SK-N-SH (cell line): ENCODE measurements around the gene PLD1. TPM values are rescaled to one million over a fixed set of nuclear protein-coding genes. Genes with fewer than 3 reads are reported as not detected.

Experiments used
- CTCF ChIA-PET: fragments of 300-600, 350-600 bp; formaldehyde crosslinking; extraction: SDS; loops from one replicate; lab custom pipeline; 2021; lab: Yijun Ruan, JAX
- POLR2A ChIA-PET: fragments of 350-600 bp; sonication (Branson Sonifier 250); formaldehyde crosslinking; extraction: SDS; loops from one replicate; lab custom pipeline; 2020; ENCODE audit warnings: antibody characterized with exemption, inconsistent platforms; lab: Yijun Ruan, JAX
- DNase-seq: peaks from one replicate; pipeline ENCODE4 v3.0.0; 2012
- H2AFZ ChIP-seq: fragments of 200-600 bp; sonication (generic); 2 replicates; pipeline ENCODE4 v1.8.1; 2016; ENCODE audit warnings: antibody characterized with exemption, mild to moderate bottlenecking, low read depth
- H3F3A ChIP-seq: fragments of 200-600 bp; sonication (generic); replicated peaks from 2 replicates; pipeline ENCODE3; 2016; ENCODE audit warnings: antibody characterized with exemption, mild to moderate bottlenecking; ENCODE audit not compliant: insufficient read depth
- H3K27ac ChIP-seq, 2 experiments: fragments of 200-500 bp in 1 of 2; fragments of 200-600 bp in 1 of 2; sonication (Bioruptor generic) in 1 of 2; sonication (generic), shearing (Covaris generic) in 1 of 2; 2 replicates each; pipeline versions ENCODE4 v1.5.1 to v1.6.1; 2014 to 2016; ENCODE audit warnings: low read depth in 2 of 2, inconsistent platforms in 1 of 2, low read length in 1 of 2, mild to moderate bottlenecking in 1 of 2, mixed read lengths in 1 of 2
- H3K27me3 ChIP-seq: fragments of 200-600 bp; sonication (generic), shearing (Covaris generic); 2 replicates; pipeline ENCODE4 v1.6.1; 2016; ENCODE audit warnings: mixed run types; ENCODE audit not compliant: insufficient read depth
- H3K36me3 ChIP-seq, 2 experiments: fragments of 200-500 bp in 1 of 2; fragments of 200-600 bp in 1 of 2; sonication (Bioruptor generic) in 1 of 2; sonication (generic) in 1 of 2; replicated peaks in 1 of 2; 2 replicates each; pipeline versions ENCODE3 to v1.5.1; 2014 to 2016; ENCODE audit warnings: low read length in 1 of 2, mild to moderate bottlenecking in 1 of 2; ENCODE audit not compliant: insufficient read depth in 2 of 2, control insufficient read depth in 1 of 2
- H3K4me1 ChIP-seq, 2 experiments: fragments of 200-500 bp in 1 of 2; fragments of 200-600 bp in 1 of 2; sonication (Bioruptor generic) in 1 of 2; sonication (generic), shearing (Covaris generic) in 1 of 2; 2 replicates each; pipeline versions ENCODE4 v1.5.1 to v1.6.1; 2014 to 2016; ENCODE audit warnings: low read depth in 1 of 2, low read length in 1 of 2, mixed run types in 1 of 2; ENCODE audit not compliant: insufficient read depth in 2 of 2, control insufficient read depth in 1 of 2
- H3K4me2 ChIP-seq: fragments of 200-600 bp; sonication (generic), shearing (Covaris generic); 2 replicates; pipeline ENCODE4 v1.6.1; 2017; ENCODE audit warnings: mixed run types
- H3K4me3 ChIP-seq, 2 experiments: fragments of 200-500 bp in 1 of 2; fragments of 200-600 bp in 1 of 2; sonication (Bioruptor generic) in 1 of 2; sonication (generic), shearing (Covaris generic) in 1 of 2; 2 replicates each; pipeline versions ENCODE4 v1.5.1 to v1.8.1; 2014 to 2016; ENCODE audit warnings: low read depth in 2 of 2, inconsistent platforms in 1 of 2, low read length in 1 of 2, mild to moderate bottlenecking in 1 of 2, mixed read lengths in 1 of 2, moderate library complexity in 1 of 2
- H3K79me2 ChIP-seq: fragments of 200-600 bp; sonication (generic); 2 replicates; pipeline ENCODE4 v1.8.1; 2017; ENCODE audit warnings: mild to moderate bottlenecking; ENCODE audit not compliant: insufficient read depth
- H3K9ac ChIP-seq: fragments of 200-600 bp; sonication (generic); 2 replicates; pipeline ENCODE4 v1.6.1; 2017; ENCODE audit warnings: mixed run types
- H3K9me2 ChIP-seq: fragments of 200-600 bp; sonication (generic); 2 replicates; pipeline ENCODE4 v1.6.1; 2017; ENCODE audit warnings: mixed run types
- H3K9me3 ChIP-seq: fragments of 200-600 bp; sonication (generic); 2 replicates; pipeline ENCODE4 v1.6.1; 2017; ENCODE audit warnings: mixed run types, mild to moderate bottlenecking, moderate library complexity
- H4K20me1 ChIP-seq: fragments of 200-600 bp; sonication (generic); 2 replicates; pipeline ENCODE4 v1.6.1; 2017; ENCODE audit warnings: mild to moderate bottlenecking, mixed run types; ENCODE audit not compliant: insufficient read depth
- ELF1 ChIP-seq: IDR thresholded peaks from 2 replicates; pipeline ENCODE4 v1.4.0; 2012
- EZH2phosphoT487 ChIP-seq: fragments of 200-600 bp; sonication (generic); IDR thresholded peaks from 2 replicates; pipeline ENCODE4 v1.6.1; 2017; ENCODE audit warnings: low read depth, mixed run types, mild to moderate bottlenecking, antibody characterized with exemption, moderate library complexity, borderline replicate concordance
- RAD21 ChIP-seq: IDR thresholded peaks from 2 replicates; pipeline ENCODE4 v1.6.1; 2012; ENCODE audit warnings: mild to moderate bottlenecking, low read length
- RCOR1 ChIP-seq: fragments of 150-350 bp; IDR thresholded peaks from 2 replicates; pipeline ENCODE4 v1.6.1; 2017; ENCODE audit warnings: antibody characterized with exemption, low read length
- RXRA ChIP-seq: IDR thresholded peaks from 2 replicates; pipeline ENCODE4 v1.4.0; 2012; ENCODE audit warnings: low read depth, mild to moderate bottlenecking, borderline replicate concordance
- SIN3A ChIP-seq: IDR thresholded peaks from 2 replicates; pipeline ENCODE4 v1.6.1; 2012; ENCODE audit warnings: low read depth, mild to moderate bottlenecking, low read length, moderate library complexity, borderline replicate concordance
- TAF1 ChIP-seq: IDR thresholded peaks from 2 replicates; pipeline ENCODE4 v1.6.1; 2012; ENCODE audit warnings: low read depth, mild to moderate bottlenecking, low read length, moderate library complexity, borderline replicate concordance
- WGBS: methylation state at CpG from one replicate; pipeline ENCODE4 v1.1.6; 2017; ENCODE audit warnings: low lambda C conversion rate; 5-methylcytosine and 5-hydroxymethylcytosine counted together
- polyA plus RNA-seq, 3 experiments: library from polyadenylated mRNA; depleted of rRNA; stranded (reverse); fragments of >200 nt; gene quantifications; 2 replicates each; pipeline ENCODE4 v1.2.3, GENCODE V29; 2012
- TF ChIP-seq, protein P1 (sequence below): IDR thresholded peaks from 2 replicates; pipeline ENCODE4 v1.6.1; 2012; ENCODE audit warnings: mild to moderate bottlenecking, low read depth, low read length, moderate library complexity
- TF ChIP-seq, protein P2 (sequence below): fragments of 200-600 bp; sonication (generic); IDR thresholded peaks from 2 replicates; pipeline ENCODE4 v1.6.1; 2017; ENCODE audit warnings: antibody characterized with exemption, mild to moderate bottlenecking, moderate library complexity
- TF ChIP-seq, protein P3 (sequence below): IDR thresholded peaks from 2 replicates; pipeline ENCODE4 v1.4.0; 2012; ENCODE audit warnings: low read depth
- TF ChIP-seq, protein P4 (sequence below): IDR thresholded peaks from 2 replicates; pipeline ENCODE4 v1.4.0; 2012; ENCODE audit warnings: low read depth, borderline replicate concordance
- TF ChIP-seq, protein P5 (sequence below): fragments of 150-350 bp; IDR thresholded peaks from 2 replicates; pipeline ENCODE4 v1.6.1; 2017; ENCODE audit warnings: antibody characterized with exemption, low read length, low read depth, borderline replicate concordance

The PLD1 gene
- polyA plus RNA-seq, 1 of the 3 experiments (the other 2 are of a cell fraction): 6.2 TPM

DNA sequence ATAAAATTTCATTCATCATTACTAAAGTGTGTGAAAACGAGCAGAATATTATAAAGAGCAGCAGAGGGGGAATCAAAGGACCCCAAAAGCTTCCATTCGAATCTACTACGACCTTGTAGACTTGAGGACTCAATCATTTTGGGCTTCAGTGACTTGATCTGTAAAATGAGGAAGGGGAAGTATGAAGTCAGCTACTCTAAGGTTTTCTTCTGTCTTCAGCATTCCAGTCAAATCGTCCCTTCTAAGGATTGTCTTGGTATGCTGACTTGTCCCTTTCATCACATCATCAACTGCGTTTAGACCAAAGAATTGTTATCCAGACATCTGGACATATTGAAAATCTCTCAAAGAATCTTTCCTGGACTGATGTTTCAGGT lies 44.8 kb downstream of the PLD1 start (continued):
- TF ChIP-seq, protein P1, sequence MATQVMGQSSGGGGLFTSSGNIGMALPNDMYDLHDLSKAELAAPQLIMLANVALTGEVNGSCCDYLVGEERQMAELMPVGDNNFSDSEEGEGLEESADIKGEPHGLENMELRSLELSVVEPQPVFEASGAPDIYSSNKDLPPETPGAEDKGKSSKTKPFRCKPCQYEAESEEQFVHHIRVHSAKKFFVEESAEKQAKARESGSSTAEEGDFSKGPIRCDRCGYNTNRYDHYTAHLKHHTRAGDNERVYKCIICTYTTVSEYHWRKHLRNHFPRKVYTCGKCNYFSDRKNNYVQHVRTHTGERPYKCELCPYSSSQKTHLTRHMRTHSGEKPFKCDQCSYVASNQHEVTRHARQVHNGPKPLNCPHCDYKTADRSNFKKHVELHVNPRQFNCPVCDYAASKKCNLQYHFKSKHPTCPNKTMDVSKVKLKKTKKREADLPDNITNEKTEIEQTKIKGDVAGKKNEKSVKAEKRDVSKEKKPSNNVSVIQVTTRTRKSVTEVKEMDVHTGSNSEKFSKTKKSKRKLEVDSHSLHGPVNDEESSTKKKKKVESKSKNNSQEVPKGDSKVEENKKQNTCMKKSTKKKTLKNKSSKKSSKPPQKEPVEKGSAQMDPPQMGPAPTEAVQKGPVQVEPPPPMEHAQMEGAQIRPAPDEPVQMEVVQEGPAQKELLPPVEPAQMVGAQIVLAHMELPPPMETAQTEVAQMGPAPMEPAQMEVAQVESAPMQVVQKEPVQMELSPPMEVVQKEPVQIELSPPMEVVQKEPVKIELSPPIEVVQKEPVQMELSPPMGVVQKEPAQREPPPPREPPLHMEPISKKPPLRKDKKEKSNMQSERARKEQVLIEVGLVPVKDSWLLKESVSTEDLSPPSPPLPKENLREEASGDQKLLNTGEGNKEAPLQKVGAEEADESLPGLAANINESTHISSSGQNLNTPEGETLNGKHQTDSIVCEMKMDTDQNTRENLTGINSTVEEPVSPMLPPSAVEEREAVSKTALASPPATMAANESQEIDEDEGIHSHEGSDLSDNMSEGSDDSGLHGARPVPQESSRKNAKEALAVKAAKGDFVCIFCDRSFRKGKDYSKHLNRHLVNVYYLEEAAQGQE: no peak
- TF ChIP-seq, all 33 proteins: peak for 0

DNA sequence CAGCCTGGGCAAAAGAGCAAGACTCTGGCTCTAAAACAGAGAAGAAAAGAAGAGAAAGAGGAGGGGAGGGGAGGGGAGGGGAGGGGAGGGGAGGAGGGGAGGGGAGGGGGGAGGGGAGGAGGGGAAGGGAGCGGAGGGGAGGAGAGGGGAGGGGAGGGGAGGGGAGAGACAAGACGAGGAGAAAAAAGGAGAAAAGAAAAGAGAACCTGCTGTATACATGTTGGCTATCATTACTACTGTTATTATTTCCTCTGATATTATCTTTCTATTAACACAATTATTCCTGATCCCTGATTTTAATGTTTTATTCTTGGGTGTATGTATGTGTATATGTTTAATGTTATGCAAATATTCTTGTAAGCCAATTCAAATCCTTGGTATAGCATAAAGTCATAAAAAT lies 46.9 kb downstream of the PLD1 start:
- ChIA-PET CTCF (interaction anchor here (0.7 to 0.9 kb wide), 2 partner anchors 8 to 9 kb away, joined by 3 read pairs; no protein-coding TSS in a partner anchor), POLR2A (no interaction called here)
- WGBS: 75% methylated on average over 2 of the region's 2 CpGs
- TF ChIP-seq, protein P2, sequence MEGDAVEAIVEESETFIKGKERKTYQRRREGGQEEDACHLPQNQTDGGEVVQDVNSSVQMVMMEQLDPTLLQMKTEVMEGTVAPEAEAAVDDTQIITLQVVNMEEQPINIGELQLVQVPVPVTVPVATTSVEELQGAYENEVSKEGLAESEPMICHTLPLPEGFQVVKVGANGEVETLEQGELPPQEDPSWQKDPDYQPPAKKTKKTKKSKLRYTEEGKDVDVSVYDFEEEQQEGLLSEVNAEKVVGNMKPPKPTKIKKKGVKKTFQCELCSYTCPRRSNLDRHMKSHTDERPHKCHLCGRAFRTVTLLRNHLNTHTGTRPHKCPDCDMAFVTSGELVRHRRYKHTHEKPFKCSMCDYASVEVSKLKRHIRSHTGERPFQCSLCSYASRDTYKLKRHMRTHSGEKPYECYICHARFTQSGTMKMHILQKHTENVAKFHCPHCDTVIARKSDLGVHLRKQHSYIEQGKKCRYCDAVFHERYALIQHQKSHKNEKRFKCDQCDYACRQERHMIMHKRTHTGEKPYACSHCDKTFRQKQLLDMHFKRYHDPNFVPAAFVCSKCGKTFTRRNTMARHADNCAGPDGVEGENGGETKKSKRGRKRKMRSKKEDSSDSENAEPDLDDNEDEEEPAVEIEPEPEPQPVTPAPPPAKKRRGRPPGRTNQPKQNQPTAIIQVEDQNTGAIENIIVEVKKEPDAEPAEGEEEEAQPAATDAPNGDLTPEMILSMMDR: no peak
- TF ChIP-seq RAD21: no peak
- no peak for TF ChIP-seq TAF1
- no peak for TF ChIP-seq SIN3A
- TF ChIP-seq, protein P3, sequence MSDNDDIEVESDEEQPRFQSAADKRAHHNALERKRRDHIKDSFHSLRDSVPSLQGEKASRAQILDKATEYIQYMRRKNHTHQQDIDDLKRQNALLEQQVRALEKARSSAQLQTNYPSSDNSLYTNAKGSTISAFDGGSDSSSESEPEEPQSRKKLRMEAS: no peak
- no peak for TF ChIP-seq ELF1
- TF ChIP-seq EZH2phosphoT487: no peak
- TF ChIP-seq, protein P4, sequence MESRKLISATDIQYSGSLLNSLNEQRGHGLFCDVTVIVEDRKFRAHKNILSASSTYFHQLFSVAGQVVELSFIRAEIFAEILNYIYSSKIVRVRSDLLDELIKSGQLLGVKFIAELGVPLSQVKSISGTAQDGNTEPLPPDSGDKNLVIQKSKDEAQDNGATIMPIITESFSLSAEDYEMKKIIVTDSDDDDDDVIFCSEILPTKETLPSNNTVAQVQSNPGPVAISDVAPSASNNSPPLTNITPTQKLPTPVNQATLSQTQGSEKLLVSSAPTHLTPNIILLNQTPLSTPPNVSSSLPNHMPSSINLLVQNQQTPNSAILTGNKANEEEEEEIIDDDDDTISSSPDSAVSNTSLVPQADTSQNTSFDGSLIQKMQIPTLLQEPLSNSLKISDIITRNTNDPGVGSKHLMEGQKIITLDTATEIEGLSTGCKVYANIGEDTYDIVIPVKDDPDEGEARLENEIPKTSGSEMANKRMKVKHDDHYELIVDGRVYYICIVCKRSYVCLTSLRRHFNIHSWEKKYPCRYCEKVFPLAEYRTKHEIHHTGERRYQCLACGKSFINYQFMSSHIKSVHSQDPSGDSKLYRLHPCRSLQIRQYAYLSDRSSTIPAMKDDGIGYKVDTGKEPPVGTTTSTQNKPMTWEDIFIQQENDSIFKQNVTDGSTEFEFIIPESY: no peak
- TF ChIP-seq RXRA: no peak
- no peak for TF ChIP-seq RCOR1
- TF ChIP-seq, protein P5, sequence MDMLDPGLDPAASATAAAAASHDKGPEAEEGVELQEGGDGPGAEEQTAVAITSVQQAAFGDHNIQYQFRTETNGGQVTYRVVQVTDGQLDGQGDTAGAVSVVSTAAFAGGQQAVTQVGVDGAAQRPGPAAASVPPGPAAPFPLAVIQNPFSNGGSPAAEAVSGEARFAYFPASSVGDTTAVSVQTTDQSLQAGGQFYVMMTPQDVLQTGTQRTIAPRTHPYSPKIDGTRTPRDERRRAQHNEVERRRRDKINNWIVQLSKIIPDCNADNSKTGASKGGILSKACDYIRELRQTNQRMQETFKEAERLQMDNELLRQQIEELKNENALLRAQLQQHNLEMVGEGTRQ: no peak
- no peak overlapping the region for H3K4me2 ChIP-seq
- no peaks in the 10 kb centered on the region for H3F3A ChIP-seq
- no peaks in the 10 kb centered on the region for H3K27me3 ChIP-seq
- no peak overlapping the region for H3K4me3 ChIP-seq
- no peaks in the 10 kb centered on the region for H3K79me2 ChIP-seq
- no peak overlapping the region for H3K9ac ChIP-seq
- no peaks in the 10 kb centered on the region for H3K36me3 ChIP-seq
- H3K9me2 ChIP-seq: no peaks in the 10 kb centered on the region
- no peak for DNase-seq
- H4K20me1 ChIP-seq: no peaks in the 10 kb centered on the region
- H3K4me1 ChIP-seq: no peaks in the 10 kb centered on the region
- no peak overlapping the region for H3K27ac ChIP-seq
- H2AFZ ChIP-seq: no peak overlapping the region
- no peaks in the 10 kb centered on the region for H3K9me3 ChIP-seq
